ENCODE data around the gene ZYG11B.
"Not testable (repeated sequence)": the region's sequence is repeated elsewhere in the genome, so short reads cannot be mapped to it uniquely, and the experiment has no call there.

Gene ZYG11B

GRCh38 chr1:52759908-52760307 lies 33.7 kb downstream of the ZYG11B start:
- DNase-seq = no peak

GRCh38 chr1:52767596-52768280 lies 41.5 kb downstream of the ZYG11B start:
- DNase-seq = no peak

GRCh38 chr1:52769346-52770033 lies 43.2 kb downstream of the ZYG11B start:
- DNase-seq = no peak

- DNase-seq = no peak
These were observed 45.1 kb downstream of the ZYG11B start for GRCh38 chr1:52771384-52771783.

- no peak for DNase-seq
These were observed 59.9 kb downstream of the ZYG11B start for GRCh38 chr1:52786148-52786547.

GRCh38 chr1:52790429-52790828 lies 64.2 kb downstream of the ZYG11B start:
- not testable (repeated sequence) for DNase-seq

- no peak for DNase-seq
These were observed 65.8 kb downstream of the ZYG11B start for GRCh38 chr1:52792036-52792435.

- DNase-seq = not testable (repeated sequence)
These were observed 67.5 kb downstream of the ZYG11B start for GRCh38 chr1:52793717-52794116.

GRCh38 chr1:52795464-52795863 lies 69.2 kb downstream of the ZYG11B start:
- no peak for DNase-seq

- DNase-seq = no peak
These were observed 72.1 kb downstream of the ZYG11B start for GRCh38 chr1:52798331-52798730.

GRCh38 chr1:52801011-52801410 lies 74.8 kb downstream of the ZYG11B start:
- no peak for DNase-seq

- not testable (repeated sequence) for DNase-seq
These were observed 77.8 kb downstream of the ZYG11B start for GRCh38 chr1:52804083-52804482.

- DNase-seq = no peak
These were observed 88.2 kb downstream of the ZYG11B start for GRCh38 chr1:52814465-52814864.

GRCh38 chr1:52820830-52821229 lies 94.6 kb downstream of the ZYG11B start:
- DNase-seq = not testable (repeated sequence)

GRCh38 chr1:52825868-52826267 lies 99.6 kb downstream of the ZYG11B start:
- DNase-seq = no peak

- no peak for DNase-seq
These were observed 108.5 kb downstream of the ZYG11B start for GRCh38 chr1:52834798-52835197.

- DNase-seq = no peak
These were observed 109.8 kb downstream of the ZYG11B start for GRCh38 chr1:52836035-52836434.

GRCh38 chr1:52839175-52839574 lies 112.9 kb downstream of the ZYG11B start:
- not testable (repeated sequence) for DNase-seq

GRCh38 chr1:52842643-52843310 lies 116.5 kb downstream of the ZYG11B start, which contains the start of gene ZYG11A:
TSS of gene ZYG11A (plus strand) at chr1:52842760. CDS start at chr1:52842884, 124 bp downstream.
- DNase-seq = peak; percentile 37

GRCh38 chr1:52845119-52845518 lies 118.9 kb downstream of the ZYG11B start:
- DNase-seq = not testable (repeated sequence)

- no peak for DNase-seq
These were observed 122.2 kb downstream of the ZYG11B start for GRCh38 chr1:52848423-52848822.

- no peak for DNase-seq
These were observed 124.7 kb downstream of the ZYG11B start for GRCh38 chr1:52850951-52851350.

GRCh38 chr1:52852854-52853253 lies 126.6 kb downstream of the ZYG11B start:
- no peak for DNase-seq

- DNase-seq = no peak
These were observed 129.3 kb downstream of the ZYG11B start for GRCh38 chr1:52855584-52855983.

Data from NCI-H526 treated with DMSO at 0.1 percent for 48 hours (cell line).